Mucosa of stomach (tissue), 1 donor: ENCODE results near the gene IL4R.
"Not testable (repeated sequence)": the region's sequence is repeated elsewhere in the genome, so short reads cannot be mapped to it uniquely, and the experiment has no call there.

Source experiments
- H3K27me3 ChIP-seq: one replicate; pipeline ENCODE4 v1.7.0; 2013; ENCODE audit warnings: mild to moderate bottlenecking, low read length; ENCODE audit not compliant: control insufficient read depth, insufficient read depth
- H3K36me3 ChIP-seq: one replicate; pipeline ENCODE4 v1.7.0; 2013; ENCODE audit warnings: low read length; ENCODE audit not compliant: control insufficient read depth, insufficient read depth
- H3K4me1 ChIP-seq: one replicate; pipeline ENCODE4 v1.7.0; 2013; ENCODE audit warnings: mild to moderate bottlenecking, low read length; ENCODE audit not compliant: control insufficient read depth, insufficient read depth
- H3K4me3 ChIP-seq: one replicate; pipeline ENCODE4 v1.7.0; 2013; ENCODE audit warnings: low read length
- H3K9ac ChIP-seq: one replicate; pipeline ENCODE4 v1.7.0; 2013; ENCODE audit warnings: mild to moderate bottlenecking, low read length, moderate library complexity
- H3K9me3 ChIP-seq: one replicate; pipeline ENCODE4 v1.7.0; 2013; ENCODE audit warnings: mild to moderate bottlenecking, low read length, moderate library complexity; ENCODE audit not compliant: control insufficient read depth
- donor health status: Pancreatic carcinoma.

IL4R gene

DNA sequence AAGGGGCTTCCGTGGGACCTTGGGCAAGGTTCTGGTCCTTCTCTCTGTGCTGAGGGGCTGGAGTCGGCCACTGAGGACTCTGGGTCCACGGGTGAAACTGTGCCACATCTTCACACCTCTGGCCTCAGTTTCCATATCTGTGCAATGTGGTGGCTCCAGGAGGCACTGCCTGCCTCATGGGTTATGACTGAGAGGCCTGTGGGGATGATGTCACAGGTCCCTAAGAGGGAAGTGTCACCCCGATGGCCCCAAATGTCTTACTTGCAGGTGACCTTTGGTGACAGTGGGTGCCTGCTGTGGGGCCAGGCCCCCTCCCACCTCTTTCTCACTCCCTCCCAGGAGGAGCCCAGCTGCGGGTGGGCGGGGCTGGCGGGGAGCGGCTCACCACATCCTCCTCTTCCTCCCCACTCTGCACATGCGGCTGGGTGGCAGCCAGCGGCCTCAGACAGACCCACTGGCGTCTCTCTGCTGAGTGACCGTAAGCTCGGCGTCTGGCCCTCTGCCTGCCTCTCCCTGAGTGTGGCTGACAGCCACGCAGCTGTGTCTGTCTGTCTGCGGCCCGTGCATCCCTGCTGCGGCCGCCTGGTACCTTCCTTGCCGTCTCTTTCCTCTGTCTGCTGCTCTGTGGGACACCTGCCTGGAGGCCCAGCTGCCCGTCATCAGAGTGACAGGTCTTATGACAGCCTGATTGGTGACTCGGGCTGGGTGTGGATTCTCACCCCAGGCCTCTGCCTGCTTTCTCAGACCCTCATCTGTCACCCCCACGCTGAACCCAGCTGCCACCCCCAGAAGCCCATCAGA, 88.2 kb downstream of the IL4R start, which contains the start of gene IL21R:
Gene IL21R (plus strand): TSS at position 407 of the 801 bp plus-strand sequence. CDS start 27,898 bp downstream, outside the sequence.
- Histone ChIP-seq H3K27me3 (peaks cover 3% of the 10 kb centered on the region), H3K9ac (no peak within 1 kb of the TSS), H3K4me3 (no peak within 1 kb of the TSS), H3K4me1 (no peaks in the 10 kb centered on the region), H3K9me3 (no peaks in the 10 kb centered on the region), H3K36me3 (no peaks in the 10 kb centered on the region)

DNA sequence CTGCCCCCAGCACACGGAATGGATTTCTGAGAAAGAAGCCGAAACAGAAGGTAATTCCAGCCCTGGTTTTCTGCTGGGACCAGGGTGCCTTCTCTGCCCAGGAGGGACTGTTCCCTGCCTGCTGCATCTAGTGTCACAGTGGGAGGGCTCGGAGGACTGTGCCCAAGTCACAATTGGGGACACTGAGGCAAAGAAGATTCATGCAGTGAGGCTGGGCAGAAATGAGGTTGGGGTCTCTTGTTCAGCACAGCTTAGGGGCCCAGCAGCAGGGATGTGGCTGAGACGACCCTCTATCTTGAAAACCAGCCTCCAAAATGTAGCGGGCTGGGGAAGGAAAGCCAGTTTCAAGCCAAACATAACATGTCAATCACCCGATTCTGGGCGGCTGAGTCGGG, 88.8 kb downstream of the IL4R start:
- Histone ChIP-seq H3K4me1 (no peaks in the 10 kb centered on the region), H3K9ac (no peak overlapping the region), H3K27me3 (peaks cover 3% of the 10 kb centered on the region), H3K9me3 (no peaks in the 10 kb centered on the region), H3K4me3 (no peak overlapping the region), H3K36me3 (no peaks in the 10 kb centered on the region)

DNA sequence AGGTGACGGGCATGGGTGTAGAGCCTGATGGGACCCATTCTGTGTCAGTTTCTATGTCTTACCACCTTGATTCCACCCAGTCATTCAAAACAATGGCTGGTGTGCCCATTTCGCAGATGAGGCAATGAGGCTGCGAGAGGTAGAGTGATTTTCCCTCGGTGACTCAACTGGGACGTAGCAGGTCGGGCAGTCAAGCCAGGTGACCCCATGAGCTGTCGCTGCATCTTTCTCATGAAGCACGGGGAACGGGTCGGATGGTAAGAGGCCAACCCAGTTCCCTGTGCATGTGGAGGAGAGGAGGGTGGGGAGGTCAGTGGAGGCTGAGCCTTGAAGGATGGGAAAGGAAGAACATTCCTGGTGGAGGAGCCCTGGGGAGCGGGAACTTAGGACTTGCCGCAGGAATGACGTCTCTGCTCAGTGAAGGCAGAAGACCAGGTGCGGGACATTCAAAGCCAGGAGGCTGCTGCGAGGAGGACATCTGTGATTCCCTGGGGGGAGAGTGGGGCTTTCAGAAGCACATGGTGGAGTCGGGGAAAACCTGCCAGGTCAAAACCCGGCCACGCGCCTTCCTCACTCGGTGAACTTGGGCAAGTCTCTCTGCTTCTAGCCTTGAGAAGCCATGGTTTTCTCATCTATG, 89.3 kb downstream of the IL4R start:
- Histone ChIP-seq H3K9me3 (no peaks in the 10 kb centered on the region), H3K36me3 (no peaks in the 10 kb centered on the region), H3K4me1 (no peaks in the 10 kb centered on the region), H3K27me3 (peaks cover 3% of the 10 kb centered on the region), H3K9ac (no peak overlapping the region), H3K4me3 (no peak overlapping the region)

DNA sequence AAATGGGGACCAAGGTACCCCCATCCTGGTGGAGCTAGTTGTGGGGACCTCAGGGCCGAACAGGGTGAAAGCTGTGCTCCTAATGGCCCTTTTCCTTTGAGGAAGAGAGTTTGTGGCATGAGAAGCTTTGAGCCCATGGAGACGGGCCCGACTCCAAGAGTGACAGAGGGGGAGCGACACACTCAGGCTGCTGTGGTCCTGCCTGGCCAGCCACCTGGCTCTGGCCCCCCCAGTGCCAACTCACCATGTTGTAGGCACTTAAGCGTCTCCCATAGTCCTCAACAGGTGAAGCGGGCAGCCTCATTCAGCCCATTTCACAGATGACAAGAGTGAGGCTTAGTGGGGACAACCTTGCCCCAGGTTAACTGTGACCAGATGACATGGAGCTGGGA, 89.8 kb downstream of the IL4R start:
- Histone ChIP-seq H3K27me3 (peaks cover 3% of the 10 kb centered on the region), H3K4me3 (no peak overlapping the region), H3K36me3 (no peaks in the 10 kb centered on the region), H3K9ac (no peak overlapping the region), H3K4me1 (no peaks in the 10 kb centered on the region), H3K9me3 (no peaks in the 10 kb centered on the region)

DNA sequence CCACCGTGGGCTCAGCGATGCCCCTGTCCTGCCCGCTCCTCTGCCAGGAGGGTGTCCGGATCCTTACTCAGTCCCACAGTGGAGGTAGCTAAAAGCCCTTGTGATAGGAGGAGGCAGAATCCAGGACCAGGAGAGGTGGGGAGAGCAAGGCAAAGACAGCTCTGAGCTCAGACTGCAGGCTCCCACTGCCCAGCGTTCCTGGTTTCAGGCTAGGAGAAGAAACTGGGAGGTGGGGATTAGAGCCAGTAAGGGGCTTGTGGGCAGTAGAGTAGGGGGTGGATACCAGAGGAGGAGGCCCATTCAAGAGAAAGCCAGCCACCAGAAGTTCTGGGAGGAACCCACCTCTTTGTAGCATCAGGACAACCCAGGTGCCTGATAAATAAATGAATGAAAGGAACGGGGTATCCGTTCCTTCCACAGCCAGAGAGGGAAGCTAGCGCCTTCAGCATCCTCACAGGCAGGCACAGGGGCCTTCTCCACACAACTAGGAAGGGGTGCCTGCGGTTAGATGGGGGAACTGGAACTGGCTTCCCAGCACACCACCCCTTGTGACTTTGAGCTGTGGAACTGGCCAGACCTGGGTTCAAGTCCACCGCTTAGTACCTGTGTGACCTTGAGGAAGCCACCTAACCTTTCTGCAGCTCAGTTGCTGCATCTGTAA, 90.5 kb downstream of the IL4R start:
- Histone ChIP-seq H3K27me3 (peaks cover 3% of the 10 kb centered on the region), H3K9me3 (no peaks in the 10 kb centered on the region), H3K4me1 (no peaks in the 10 kb centered on the region), H3K9ac (no peak overlapping the region), H3K36me3 (no peaks in the 10 kb centered on the region), H3K4me3 (no peak overlapping the region)

DNA sequence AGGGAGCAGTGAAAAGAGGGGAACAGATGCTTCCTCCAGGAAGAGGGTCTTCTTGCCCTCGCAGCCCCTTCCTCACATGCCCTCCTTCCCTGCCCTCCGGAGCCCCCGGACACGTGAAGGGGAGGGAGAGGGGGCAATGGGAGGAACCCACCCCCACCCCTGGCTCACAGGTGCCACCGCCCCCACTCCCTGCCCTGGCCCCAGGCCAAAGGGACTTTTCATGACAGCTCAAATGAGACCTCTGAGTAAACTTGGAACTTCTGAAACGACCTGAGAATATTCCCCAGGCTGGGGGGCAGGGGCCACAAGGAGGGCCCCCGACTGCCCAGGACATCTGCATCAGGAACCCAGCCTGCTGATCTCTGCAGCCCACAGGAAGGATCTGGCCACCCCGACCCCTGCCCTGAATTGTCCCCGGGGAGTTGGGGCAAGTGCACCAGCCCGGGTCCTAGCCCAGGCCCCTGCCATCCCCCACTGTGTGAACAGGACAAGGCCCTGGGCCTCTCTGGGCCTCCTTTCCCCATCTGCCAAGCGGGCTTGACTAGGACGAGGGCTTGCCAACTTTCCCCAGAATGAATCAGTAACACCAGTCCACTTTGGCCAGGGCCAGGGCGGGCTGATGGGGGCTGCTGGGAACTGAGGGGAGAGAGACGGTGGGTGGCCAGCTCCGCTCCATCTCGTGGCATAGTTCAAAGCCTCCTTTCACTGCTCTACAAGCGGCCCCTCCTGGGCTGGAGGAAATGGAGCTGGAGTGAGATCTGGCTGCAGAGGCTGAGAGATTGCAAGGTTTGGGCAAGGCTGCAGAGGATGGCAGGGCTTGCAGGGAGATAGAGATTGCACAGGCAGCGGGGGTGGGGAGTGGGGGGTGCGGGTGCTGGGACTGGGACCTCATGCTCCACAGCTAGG, 92.0 kb downstream of the IL4R start:
- Histone ChIP-seq H3K36me3 (no peaks in the 10 kb centered on the region), H3K4me1 (no peaks in the 10 kb centered on the region), H3K4me3 (no peak overlapping the region)

DNA sequence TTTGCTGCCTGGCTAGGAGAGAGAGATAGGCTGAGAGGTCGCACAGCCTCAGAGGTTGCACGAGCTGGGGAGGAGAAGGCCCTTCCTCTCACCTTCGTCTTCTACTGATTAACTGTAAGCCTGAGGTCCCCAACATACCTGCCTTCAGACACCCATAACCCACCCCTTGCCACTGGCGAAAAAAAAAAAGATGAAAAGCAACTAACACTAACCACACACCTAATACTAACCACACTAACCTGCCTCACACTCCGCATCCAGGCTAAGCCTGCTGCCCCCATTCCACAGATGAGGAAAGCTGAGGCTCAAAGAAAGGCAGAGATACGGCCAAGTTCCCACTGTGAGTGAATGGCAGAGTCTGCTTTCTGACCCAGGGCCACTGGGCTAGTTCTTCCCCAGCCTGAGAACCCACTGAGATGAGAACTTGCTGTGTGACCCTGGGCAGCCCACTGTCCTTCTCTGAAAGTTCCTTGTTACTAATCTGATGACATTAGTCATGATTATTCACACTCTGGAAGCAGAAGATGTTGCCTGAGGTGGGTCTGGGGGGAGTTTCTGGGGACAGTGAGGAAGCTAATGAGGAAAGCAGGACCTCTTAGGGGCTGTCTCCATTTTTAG, 92.8 kb downstream of the IL4R start:
- peaks cover 3% of the 10 kb centered on the region for H3K27me3 ChIP-seq
- no peaks in the 10 kb centered on the region for H3K9me3 ChIP-seq
- H3K4me3 ChIP-seq = no peak overlapping the region
- H3K4me1 ChIP-seq = no peaks in the 10 kb centered on the region
- H3K9ac ChIP-seq = no peak overlapping the region
- no peaks in the 10 kb centered on the region for H3K36me3 ChIP-seq

More for the DNA sequence above, 92.0 kb downstream of the IL4R start:
- Histone ChIP-seq H3K9ac (no peak overlapping the region), H3K27me3 (peaks cover 3% of the 10 kb centered on the region), H3K9me3 (no peaks in the 10 kb centered on the region)

DNA sequence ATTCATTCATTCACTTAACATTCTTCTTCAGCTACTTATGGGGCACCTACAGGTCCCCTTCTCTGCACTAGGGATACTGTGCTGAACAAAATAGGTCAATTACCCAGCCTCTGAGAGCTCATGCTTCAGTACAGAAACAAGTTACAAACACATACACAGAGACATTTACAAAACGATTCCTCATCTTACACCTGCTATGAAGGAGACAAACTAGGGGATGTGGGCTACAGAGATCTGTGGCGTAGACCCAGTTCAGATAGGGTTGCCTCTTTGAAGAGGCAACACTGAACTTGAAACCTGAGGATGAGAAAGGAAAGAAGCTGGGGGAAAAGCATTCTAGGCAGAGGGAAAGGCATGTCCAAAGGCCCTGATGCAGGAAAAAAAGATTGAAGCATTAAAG, 93.4 kb downstream of the IL4R start:
- H3K27me3 ChIP-seq = peaks cover 3% of the 10 kb centered on the region
- H3K4me1 ChIP-seq = no peaks in the 10 kb centered on the region
- no peaks in the 10 kb centered on the region for H3K36me3 ChIP-seq
- H3K9me3 ChIP-seq = no peaks in the 10 kb centered on the region
- H3K9ac ChIP-seq = no peak overlapping the region
- H3K4me3 ChIP-seq = no peak overlapping the region

DNA sequence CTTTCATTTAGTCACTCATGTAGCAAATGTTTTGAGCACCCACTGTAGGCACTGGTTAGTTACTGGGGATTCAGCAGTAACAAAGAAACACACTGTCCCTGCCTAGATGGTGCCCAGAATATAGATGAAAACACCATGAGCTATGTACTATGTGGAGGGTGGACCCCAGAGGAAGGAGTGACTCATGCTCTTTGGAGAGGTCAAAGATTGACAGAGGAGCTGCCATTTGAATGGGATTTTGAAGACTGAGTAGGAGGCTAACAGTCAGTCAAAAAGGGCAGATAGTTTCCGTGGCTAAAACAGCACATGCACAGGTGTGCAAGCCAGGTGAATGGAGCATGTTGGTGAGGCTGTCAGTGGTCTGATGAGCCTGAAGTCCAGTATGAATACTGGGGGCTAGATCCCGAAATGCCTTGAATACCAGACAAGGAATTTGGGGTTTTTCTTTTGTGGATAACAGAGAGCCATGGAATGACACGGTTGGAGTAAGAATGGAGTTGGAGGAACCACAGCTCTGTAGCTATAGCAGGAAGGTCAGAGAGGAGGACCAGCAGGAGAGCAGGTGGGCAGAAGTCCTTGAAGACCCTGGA, 94.3 kb downstream of the IL4R start:
- Histone ChIP-seq H3K27me3 (peaks cover 3% of the 10 kb centered on the region), H3K36me3 (no peaks in the 10 kb centered on the region), H3K9me3 (no peaks in the 10 kb centered on the region), H3K9ac (no peak overlapping the region), H3K4me3 (no peak overlapping the region), H3K4me1 (no peaks in the 10 kb centered on the region)

DNA sequence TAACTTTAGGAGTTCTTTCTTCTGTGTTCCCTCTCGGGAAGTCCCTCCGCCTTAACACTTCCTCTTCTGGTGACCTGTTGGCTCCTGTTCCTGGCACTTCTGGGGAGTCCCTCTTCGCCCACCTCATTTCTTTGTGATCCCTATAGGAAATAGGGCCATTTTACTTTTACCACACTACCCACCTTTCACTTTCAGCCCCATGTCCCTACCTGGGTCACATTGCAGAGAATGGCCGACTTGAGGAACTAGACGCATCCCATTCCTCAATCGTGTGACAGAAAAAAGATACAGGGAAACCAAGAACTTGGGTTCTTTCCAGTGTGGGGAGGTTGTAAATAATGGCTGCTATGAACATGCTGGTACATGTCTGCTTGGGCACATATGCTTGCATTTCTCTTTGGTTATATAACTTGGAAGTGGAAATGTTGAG, 94.8 kb downstream of the IL4R start:
- Histone ChIP-seq H3K9me3 (no peaks in the 10 kb centered on the region), H3K9ac (no peak overlapping the region), H3K36me3 (no peaks in the 10 kb centered on the region), H3K4me1 (no peaks in the 10 kb centered on the region), H3K27me3 (peaks cover 3% of the 10 kb centered on the region), H3K4me3 (no peak overlapping the region)

DNA sequence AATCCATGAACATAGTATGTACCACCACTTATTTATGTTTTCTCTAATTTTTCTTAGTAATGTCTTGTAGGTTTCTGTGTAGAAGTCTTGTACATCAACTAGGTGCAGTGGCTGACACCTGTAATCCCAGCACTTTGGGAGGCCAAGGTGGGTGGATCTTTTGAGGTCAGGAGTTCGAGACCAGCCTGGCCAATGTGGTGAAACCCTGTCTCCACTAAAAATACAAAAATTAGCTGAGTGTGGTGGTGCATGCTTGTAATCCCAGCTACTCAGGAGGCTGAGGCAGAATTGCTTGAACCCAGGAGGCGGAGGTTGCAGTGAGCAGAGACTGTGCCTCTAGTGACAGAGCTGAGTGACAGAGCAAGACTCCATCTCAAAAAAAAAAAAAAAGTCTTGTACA, 96.2 kb downstream of the IL4R start:
- not testable (repeated sequence) for H3K4me1 ChIP-seq, H3K9ac ChIP-seq, H3K36me3 ChIP-seq, H3K27me3 ChIP-seq, H3K4me3 ChIP-seq, H3K9me3 ChIP-seq
